PFSK-1 (cell line): Measurements from ENCODE around the gene SMG6.

Experiments
- FOXP2 ChIP-seq: optimal IDR thresholded peaks from 2 replicates; pipeline ENCODE3; 2011; ENCODE audit warnings: borderline replicate concordance, control low read depth, inconsistent platforms; ENCODE audit not compliant: insufficient read depth; ENCODE audit errors: extremely low read length, extremely low read depth
- POLR2AphosphoS5 ChIP-seq: IDR thresholded peaks from 2 replicates; pipeline ENCODE4 v1.6.1; 2012; ENCODE audit warnings: low read depth, mild to moderate bottlenecking, control low read depth, low read length, moderate library complexity
- REST ChIP-seq, 2 experiments: IDR thresholded peaks; 2 replicates each; pipeline versions ENCODE4 v1.6.1 to v1.8.0; 2011 to 2012; ENCODE audit warnings: low read depth in 2 of 2, low read length in 2 of 2, control low read depth in 1 of 2, inconsistent platforms in 1 of 2, mild to moderate bottlenecking in 1 of 2, moderate library complexity in 1 of 2; ENCODE audit not compliant: insufficient read depth in 1 of 2
- SIN3A ChIP-seq: IDR thresholded peaks from 2 replicates; pipeline ENCODE4 v1.6.1; 2012; ENCODE audit warnings: mild to moderate bottlenecking, low read length, moderate library complexity, borderline replicate concordance; ENCODE audit not compliant: insufficient read depth
- TAF1 ChIP-seq: IDR thresholded peaks from 2 replicates; pipeline ENCODE4 v1.6.1; 2012; ENCODE audit warnings: low read length, control low read depth, borderline replicate concordance; ENCODE audit not compliant: insufficient read depth

Gene SMG6

GRCh38 chr17:2068031-2068518 lies 235.5 kb downstream of the SMG6 start:
- TF ChIP-seq TAF1 (no peak), SIN3A (no peak)

GRCh38 chr17:2067608-2068024 lies 236.0 kb downstream of the SMG6 start:
- TF ChIP-seq POLR2AphosphoS5 = no peak
- no peak for TF ChIP-seq TAF1
- TF ChIP-seq FOXP2 = no peak
- no peak for TF ChIP-seq REST (IDR thresholded peaks at IDR 0.05; ENCODE audit: insufficient read depth in 1 of 2, low read depth in 2 of 2, low read length in 2 of 2)
- TF ChIP-seq SIN3A = no peak

GRCh38 chr17:2067048-2067561 lies 236.5 kb downstream of the SMG6 start:
- TF ChIP-seq POLR2AphosphoS5 (no peak), SIN3A (no peak), REST (IDR thresholded peaks at IDR 0.05; ENCODE audit: insufficient read depth in 1 of 2, low read depth in 2 of 2, low read length in 2 of 2) (no peak), FOXP2 (no peak), TAF1 (no peak)

- no peak for TF ChIP-seq TAF1
- no peak for TF ChIP-seq FOXP2
- TF ChIP-seq POLR2AphosphoS5 = no peak
- TF ChIP-seq SIN3A = no peak
- no peak for TF ChIP-seq REST (IDR thresholded peaks at IDR 0.05; ENCODE audit: insufficient read depth in 1 of 2, low read depth in 2 of 2, low read length in 2 of 2)
Observed at GRCh38 chr17:2065949-2066400, 237.6 kb downstream of the SMG6 start.

GRCh38 chr17:2064980-2065785 lies 238.4 kb downstream of the SMG6 start:
- TF ChIP-seq POLR2AphosphoS5 (0 out of 2 replicates have a peak, but pooled peaks have one; percentile 38), SIN3A (no peak), TAF1 (no peak), REST (IDR thresholded peaks at IDR 0.05; ENCODE audit: insufficient read depth in 1 of 2, low read depth in 2 of 2, low read length in 2 of 2) (no peak), FOXP2 (peak; percentile 52)
